ENCODE measurements around the gene R3HDM2. TPM values are rescaled to one million over a fixed set of nuclear protein-coding genes. Genes with fewer than 3 reads are reported as not detected.
A peak's percentile ranks its signal among the peaks of the same experiment; 100 is the strongest.
"Not testable (repeated sequence)": the region's sequence is repeated elsewhere in the genome, so short reads cannot be mapped to it uniquely, and the experiment has no call there.

Gene R3HDM2
- total and polyA plus RNA-seq, 8 donors = 14.5 to 39.8 (median 24.4) TPM

- Histone ChIP-seq H3K4me1 (peaks cover 0 to 2% (median 0%) of the 10 kb centered on the region in 3 donors), H3K27ac (no peak overlapping the region), H3K36me3 (no peaks in the 10 kb centered on the region), H3K27me3 (no peaks in the 10 kb centered on the region), H3K4me3 (no peak overlapping the region), H3K9me3 (no peaks in the 10 kb centered on the region)
- DNase-seq (no peak), FAIRE-seq (no peak), ATAC-seq (peak in 3 of 4 donors; percentile 32 to 62 (median 52))
- WGBS, 2 donors = 52 to 61% methylated on average over 9 of the region's 9 CpGs
- intact Hi-C loops (cut with DNase I) = no loop called here
- no peak for TF ChIP-seq CTCF (IDR thresholded peaks at IDR 0.05)
Observed at GRCh38 chr12:57418255-57418654, 12.6 kb downstream of the R3HDM2 start.

GRCh38 chr12:57416039-57416996 is 14.5 kb downstream of the R3HDM2 start:
- FAIRE-seq = no peak
- intact Hi-C loops (cut with DNase I) = no loop called here
- WGBS, 2 donors = 88 to 95% methylated on average over 8 of the region's 8 CpGs

GRCh38 chr12:57415088-57415487 is 15.8 kb downstream of the R3HDM2 start:
- Histone ChIP-seq H3K9me3 (no peaks in the 10 kb centered on the region), H3K27ac (no peak overlapping the region), H3K4me3 (no peak overlapping the region), H3K4me1 (peaks cover 0 to 2% (median 0%) of the 10 kb centered on the region in 3 donors), H3K36me3 (no peaks in the 10 kb centered on the region), H3K27me3 (no peaks in the 10 kb centered on the region)
- intact Hi-C loops (cut with DNase I) = no loop called here
- FAIRE-seq = no peak
- 93 to 94% methylated on average over 2 of the region's 2 CpGs for WGBS, 2 donors
- DNase-seq = no peak
- ATAC-seq = no peak
- no peak for TF ChIP-seq CTCF (IDR thresholded peaks at IDR 0.05)

More at GRCh38 chr12:57416039-57416996, 14.5 kb downstream of the R3HDM2 start:
- TF ChIP-seq CTCF (IDR thresholded peaks at IDR 0.05) = no peak
- no peaks in the 10 kb centered on the region for H3K9me3 ChIP-seq
- peaks cover 0 to 2% (median 0%) of the 10 kb centered on the region in 3 donors for H3K4me1 ChIP-seq
- no peak overlapping the region for H3K27ac ChIP-seq
- no peak for ATAC-seq
- DNase-seq = no peak
- no peaks in the 10 kb centered on the region for H3K36me3 ChIP-seq
- no peaks in the 10 kb centered on the region for H3K27me3 ChIP-seq
- no peak overlapping the region for H3K4me3 ChIP-seq

GRCh38 chr12:57414160-57414559 is 16.7 kb downstream of the R3HDM2 start:
- H3K27ac ChIP-seq; H3K9me3 ChIP-seq; H3K4me1 ChIP-seq; intact Hi-C loops (cut with DNase I); FAIRE-seq; ATAC-seq; H3K4me3 ChIP-seq; H3K27me3 ChIP-seq; DNase-seq; H3K36me3 ChIP-seq: not testable (repeated sequence)
- 83 to 85% methylated on average over 6 of the region's 6 CpGs for WGBS, 2 donors

GRCh38 chr12:57410534-57410933 is 20.3 kb downstream of the R3HDM2 start:
- no peak for DNase-seq
- Histone ChIP-seq H3K4me1 (no peaks in the 10 kb centered on the region), H3K9me3 (no peaks in the 10 kb centered on the region), H3K4me3 (no peak overlapping the region), H3K36me3 (no peaks in the 10 kb centered on the region), H3K27me3 (no peaks in the 10 kb centered on the region), H3K27ac (no peak overlapping the region)
- intact Hi-C loops (cut with DNase I) = no loop called here
- WGBS, 2 donors = 99% methylated on average over 4 of the region's 4 CpGs
- FAIRE-seq = no peak
- ATAC-seq = no peak
- TF ChIP-seq CTCF (IDR thresholded peaks at IDR 0.05) = no peak
